Germinal center (tissue), 1 donor: ENCODE results near the gene BRINP3.

Experiments used
- DNase-seq: peaks from one replicate; pipeline ENCODE4 v3.0.0; 2012; ENCODE audit warnings: mixed read lengths, low spot score

Gene BRINP3

GRCh38 chr1:190322274-190322673 lies 155.4 kb downstream of the BRINP3 start:
- DNase-seq = no peak

DNA sequence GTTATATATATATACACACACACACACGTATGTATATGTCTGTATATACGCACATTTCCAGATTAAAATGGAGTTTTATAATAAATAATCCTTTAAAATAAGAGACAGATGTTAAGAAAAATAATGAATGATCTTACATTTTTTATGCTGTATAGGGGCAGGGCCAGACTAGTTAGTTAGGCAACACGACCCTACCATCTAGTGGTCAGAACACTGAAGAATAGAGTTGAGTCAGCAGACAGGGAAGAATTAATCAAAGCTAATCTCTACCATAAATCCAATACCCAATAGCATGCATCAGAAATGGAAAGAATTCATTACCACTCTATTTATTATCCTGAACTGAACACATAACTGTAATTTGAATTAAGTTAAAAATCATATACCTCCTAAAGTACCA lies 156.7 kb downstream of the BRINP3 start:
- no peak for DNase-seq

GRCh38 chr1:190312763-190313162 lies 164.9 kb downstream of the BRINP3 start:
- no peak for DNase-seq

DNA sequence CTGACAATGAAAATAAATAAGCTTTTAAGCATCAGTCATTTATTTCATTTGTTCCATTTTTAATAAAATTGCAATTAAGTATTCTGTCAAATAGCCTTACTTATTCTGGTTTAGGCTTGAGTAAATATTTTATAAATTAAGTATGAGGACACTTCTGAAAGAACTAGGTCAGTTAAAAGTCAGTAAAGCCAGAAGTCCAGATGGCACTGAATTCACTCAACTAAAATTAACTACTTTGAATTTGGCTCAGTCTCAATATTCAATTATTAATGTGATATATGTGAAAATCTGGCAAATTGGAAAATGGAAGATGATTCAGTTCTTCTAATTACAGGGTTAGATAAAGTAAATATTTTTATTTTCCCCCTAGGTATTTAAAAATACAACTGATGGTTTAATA lies 174.2 kb downstream of the BRINP3 start:
- no peak for DNase-seq

- DNase-seq = no peak
Observed at GRCh38 chr1:190296453-190296852, 181.2 kb downstream of the BRINP3 start.

- no peak for DNase-seq
Observed at GRCh38 chr1:190289897-190290296, 187.8 kb downstream of the BRINP3 start.

GRCh38 chr1:190286111-190286510 lies 191.6 kb downstream of the BRINP3 start:
- no peak for DNase-seq

GRCh38 chr1:190277107-190277506 lies 200.6 kb downstream of the BRINP3 start:
- no peak for DNase-seq

- DNase-seq = no peak
Observed at GRCh38 chr1:190274721-190275120, 202.9 kb downstream of the BRINP3 start.

DNA sequence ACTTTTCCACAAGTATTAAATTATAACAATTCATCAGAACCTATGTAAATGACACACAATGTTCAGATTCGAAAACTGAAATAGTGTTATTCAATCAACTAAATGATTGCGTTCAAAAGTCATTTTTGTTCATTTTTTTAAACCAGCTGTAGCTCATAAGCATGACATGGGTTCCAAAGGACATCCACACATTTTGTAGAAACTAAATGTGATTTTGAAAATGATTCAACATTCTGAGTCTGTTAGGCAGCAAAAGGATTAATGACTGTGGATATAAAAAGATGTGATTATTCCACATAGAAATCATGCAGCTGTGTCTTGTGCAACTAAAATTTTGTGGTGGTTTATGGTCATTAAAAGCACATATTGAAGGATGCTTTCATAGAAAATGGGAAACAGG lies 204.5 kb downstream of the BRINP3 start:
- DNase-seq = no peak

DNA sequence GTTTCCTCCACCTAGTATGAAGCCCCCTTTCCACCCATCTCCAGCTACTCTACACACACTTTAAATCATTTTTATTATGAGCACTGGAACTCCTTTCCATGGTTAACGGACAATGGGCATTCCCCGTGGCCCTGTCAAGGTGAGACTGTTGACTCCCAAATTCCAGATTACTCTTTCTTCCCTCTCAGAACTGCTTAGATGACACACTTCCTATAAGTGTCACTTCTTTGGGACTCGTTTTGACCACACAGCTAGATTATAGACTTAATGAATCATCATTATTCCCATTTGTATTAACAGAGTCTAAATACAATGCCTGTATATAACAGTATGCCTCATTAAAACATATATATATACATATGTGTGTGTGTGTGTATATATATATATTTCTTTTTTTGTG lies 215.1 kb downstream of the BRINP3 start:
- no peak for DNase-seq

GRCh38 chr1:190259424-190259823 lies 218.2 kb downstream of the BRINP3 start:
- DNase-seq = no peak

GRCh38 chr1:190258003-190258402 lies 219.7 kb downstream of the BRINP3 start:
- DNase-seq = no peak

DNA sequence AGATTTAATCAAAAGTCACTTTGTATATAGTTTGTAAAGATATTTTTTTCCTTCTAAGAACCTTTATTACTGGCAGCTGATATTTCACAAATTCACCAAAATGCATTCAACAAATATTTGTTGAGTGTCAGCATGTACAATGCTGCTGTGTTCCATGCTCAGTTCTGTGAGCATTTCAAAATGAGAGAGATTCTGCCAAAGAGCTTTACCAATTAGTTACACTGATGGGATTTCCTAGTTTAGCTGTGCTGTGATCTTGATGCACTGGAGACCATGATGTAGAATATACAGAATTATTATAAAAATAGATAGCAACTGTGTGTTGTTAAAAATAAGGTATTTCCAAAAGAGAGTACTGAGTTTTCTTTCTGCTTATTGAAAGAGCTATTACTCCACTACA lies 225.6 kb downstream of the BRINP3 start:
- DNase-seq = no peak

GRCh38 chr1:190250368-190250767 lies 227.3 kb downstream of the BRINP3 start:
- no peak for DNase-seq

DNA sequence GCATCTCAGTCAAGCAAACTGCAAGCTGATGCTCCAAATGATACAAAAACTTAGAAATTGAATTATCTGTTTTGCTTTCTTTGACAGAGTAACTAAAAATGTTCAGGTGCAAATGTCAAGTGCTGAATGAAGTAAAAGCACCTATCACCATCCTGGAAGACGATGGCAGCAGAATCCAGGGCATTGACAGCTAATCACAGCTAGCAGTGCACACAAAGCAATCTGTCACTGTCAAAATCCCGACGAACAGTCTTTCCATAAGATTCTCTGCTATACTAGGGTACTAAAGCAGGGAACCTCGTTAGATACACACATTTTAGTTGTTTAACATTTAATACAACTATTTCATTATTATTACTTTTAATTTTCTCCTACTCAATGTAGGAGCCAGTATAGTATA lies 233.3 kb downstream of the BRINP3 start:
- no peak for DNase-seq

DNA sequence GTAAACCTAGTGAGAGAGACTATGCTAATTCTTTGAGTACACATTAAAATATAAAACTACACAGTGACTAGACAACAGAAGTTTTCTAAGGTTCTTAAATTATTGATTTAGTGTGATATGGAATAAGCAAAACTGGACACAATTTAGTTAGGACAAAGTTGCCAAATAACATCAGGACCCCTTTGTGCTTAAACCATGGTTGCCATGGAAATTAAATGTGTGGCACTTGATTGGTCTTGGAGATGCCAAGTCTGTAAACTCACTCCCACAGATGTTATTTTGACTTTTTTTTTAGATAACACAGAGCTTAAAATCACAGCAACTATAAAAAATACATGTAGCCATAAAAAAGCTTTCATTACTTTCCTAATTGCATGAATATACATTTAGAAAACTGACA lies 234.6 kb downstream of the BRINP3 start:
- DNase-seq = no peak

- no peak for DNase-seq
Observed at GRCh38 chr1:190226006-190226405, 251.7 kb downstream of the BRINP3 start.

DNA sequence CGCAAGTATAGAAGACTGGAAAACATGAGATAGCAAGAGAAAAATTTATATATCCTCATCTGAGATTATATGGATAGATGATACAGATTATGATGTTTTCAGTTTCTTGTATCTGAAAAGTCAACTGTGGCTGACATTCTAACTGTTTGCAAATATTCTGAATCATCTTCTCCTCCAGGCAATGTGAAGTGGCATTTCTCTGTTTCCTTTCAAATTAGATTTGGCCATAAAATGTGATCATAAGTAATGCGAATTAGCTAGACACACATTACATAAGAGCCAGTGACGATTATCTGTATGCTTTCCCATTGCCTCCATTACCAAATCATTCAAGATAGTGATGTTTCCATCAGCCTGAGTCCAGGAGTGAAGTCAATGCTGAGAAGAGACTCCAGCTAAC lies 265.2 kb downstream of the BRINP3 start:
- DNase-seq = no peak

DNA sequence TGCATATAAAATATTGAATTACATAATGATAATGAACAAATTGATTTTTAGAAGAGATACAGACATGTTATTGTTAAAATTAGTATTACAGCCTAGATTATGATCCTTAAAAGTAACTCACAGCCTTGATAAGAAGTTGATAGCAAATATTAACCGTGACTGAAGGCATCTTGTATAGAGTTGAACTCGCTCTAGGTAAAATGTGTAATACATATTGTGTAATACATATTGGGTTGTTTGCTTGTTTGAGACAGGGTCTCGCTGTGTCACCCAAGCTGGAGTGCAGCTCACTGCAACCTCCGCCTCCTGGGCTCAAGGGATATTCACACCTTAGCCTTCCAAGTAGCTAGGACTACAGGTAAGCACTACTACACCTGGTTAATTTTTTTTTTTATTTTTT lies 269.9 kb downstream of the BRINP3 start:
- DNase-seq = no peak

GRCh38 chr1:190205713-190206112 lies 272.0 kb downstream of the BRINP3 start:
- DNase-seq = no peak

- DNase-seq = no peak
Observed at GRCh38 chr1:190196020-190196419, 281.6 kb downstream of the BRINP3 start.

GRCh38 chr1:190193508-190194115 lies 284.1 kb downstream of the BRINP3 start:
- no peak for DNase-seq

GRCh38 chr1:190192627-190193026 lies 285.0 kb downstream of the BRINP3 start:
- no peak for DNase-seq

DNA sequence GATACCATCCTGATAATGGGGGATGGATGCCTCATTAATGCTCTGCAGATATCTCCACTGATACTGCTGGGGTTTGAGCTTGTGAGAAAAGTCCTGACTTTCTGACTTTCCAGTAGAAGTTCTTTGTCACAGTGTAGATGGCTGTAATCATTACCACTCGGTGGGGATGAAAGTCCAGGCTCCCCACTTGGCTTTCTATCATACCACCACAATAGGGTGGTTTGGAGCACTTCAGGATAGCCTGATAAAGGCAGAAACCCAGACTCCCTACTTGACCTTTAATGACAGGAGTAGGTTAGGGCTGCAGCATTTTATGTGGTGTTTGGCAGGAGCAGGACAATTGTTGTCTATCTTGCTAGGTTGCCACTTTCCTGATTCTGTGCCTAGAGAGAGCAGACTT lies 294.1 kb downstream of the BRINP3 start:
- DNase-seq = no peak
